ENCODE measurements around the gene CALB2. TPM values are rescaled to one million over a fixed set of nuclear protein-coding genes. Genes with fewer than 3 reads are reported as not detected.

Gene CALB2
- total and polyA plus RNA-seq, 8 donors: 0.35 to 0.60 TPM; not detected in 6

GRCh38 chr16:71384073-71384724 is 25.7 kb downstream of the CALB2 start:
- DNase-seq (no peak), ATAC-seq (no peak)
- H3K27me3 ChIP-seq: peaks cover 0 to 51% of the 10 kb centered on the region in 2 donors
- no peaks in the 10 kb centered on the region for H3K36me3 ChIP-seq
- no peak overlapping the region for H3K27ac ChIP-seq
- H3K9me3 ChIP-seq: no peaks in the 10 kb centered on the region
- no peaks in the 10 kb centered on the region for H3K4me1 ChIP-seq
- TF ChIP-seq CTCF (IDR thresholded peaks at IDR 0.05): no peak
- no peak overlapping the region for H3K4me3 ChIP-seq
- intact Hi-C loops (cut with DNase I): no loop called here

- DNase-seq (no peak), ATAC-seq (no peak)
- intact Hi-C loops (cut with DNase I): no loop called here
- peaks cover 0 to 52% of the 10 kb centered on the region in 2 donors for H3K27me3 ChIP-seq
- TF ChIP-seq CTCF (IDR thresholded peaks at IDR 0.05): no peak
- H3K4me1 ChIP-seq: no peaks in the 10 kb centered on the region
- no peaks in the 10 kb centered on the region for H3K36me3 ChIP-seq
- no peak overlapping the region for H3K27ac ChIP-seq
- no peak overlapping the region for H3K4me3 ChIP-seq
- H3K9me3 ChIP-seq: no peaks in the 10 kb centered on the region
These were observed 28.7 kb downstream of the CALB2 start for GRCh38 chr16:71387045-71387871.

GRCh38 chr16:71389330-71389729 is 30.8 kb downstream of the CALB2 start:
- ATAC-seq (no peak), DNase-seq (no peak)
- H3K27me3 ChIP-seq: peaks cover 0 to 52% of the 10 kb centered on the region in 2 donors

GRCh38 chr16:71396594-71396993 is 38.1 kb downstream of the CALB2 start:
- TF ChIP-seq CTCF (IDR thresholded peaks at IDR 0.05): no peak
- H3K9me3 ChIP-seq: no peaks in the 10 kb centered on the region
- H3K4me3 ChIP-seq: no peak overlapping the region
- peaks cover 0 to 21% of the 10 kb centered on the region in 2 donors for H3K27me3 ChIP-seq
- H3K27ac ChIP-seq: no peak overlapping the region
- no peak for ATAC-seq
- no peak for DNase-seq
- intact Hi-C loops (cut with DNase I): no loop called here
- no peaks in the 10 kb centered on the region for H3K36me3 ChIP-seq
- H3K4me1 ChIP-seq: no peaks in the 10 kb centered on the region

More at GRCh38 chr16:71389330-71389729, 30.8 kb downstream of the CALB2 start:
- H3K9me3 ChIP-seq: no peaks in the 10 kb centered on the region
- no peaks in the 10 kb centered on the region for H3K4me1 ChIP-seq
- intact Hi-C loops (cut with DNase I): no loop called here
- TF ChIP-seq CTCF (IDR thresholded peaks at IDR 0.05): no peak
- H3K36me3 ChIP-seq: no peaks in the 10 kb centered on the region
- no peak overlapping the region for H3K4me3 ChIP-seq
- H3K27ac ChIP-seq: no peak overlapping the region

All from left lung (tissue), 10 donors.